ENCODE results near the gene FRG2B.
A peak's percentile ranks its signal among the peaks of the same experiment; 100 is the strongest.
"Not testable (repeated sequence)": the region's sequence is repeated elsewhere in the genome, so short reads cannot be mapped to it uniquely, and the experiment has no call there.

FRG2B gene

GRCh38 chr10:133626695-133627094 lies at the start of gene FRG2B:
Gene FRG2B (minus strand): TSS chr10:133626795. CDS start chr10:133626742, 53 bp downstream.
- DNase-seq = not testable (repeated sequence)

- DNase-seq = not testable (repeated sequence)
Measured at GRCh38 chr10:133667446-133667845, 40.9 kb upstream of the FRG2B start.

GRCh38 chr10:133663544-133664160 lies 37.1 kb upstream of the FRG2B start:
- DNase-seq = not testable (repeated sequence)

- DNase-seq = not testable (repeated sequence)
Measured at GRCh38 chr10:133661122-133661521, 34.5 kb upstream of the FRG2B start.

GRCh38 chr10:133660516-133660915 lies 33.9 kb upstream of the FRG2B start:
- DNase-seq = not testable (repeated sequence)

- DNase-seq = not testable (repeated sequence)
Measured at GRCh38 chr10:133657276-133657675, 30.7 kb upstream of the FRG2B start.

GRCh38 chr10:133648872-133649455 lies 22.4 kb upstream of the FRG2B start:
- not testable (repeated sequence) for DNase-seq

DNA sequence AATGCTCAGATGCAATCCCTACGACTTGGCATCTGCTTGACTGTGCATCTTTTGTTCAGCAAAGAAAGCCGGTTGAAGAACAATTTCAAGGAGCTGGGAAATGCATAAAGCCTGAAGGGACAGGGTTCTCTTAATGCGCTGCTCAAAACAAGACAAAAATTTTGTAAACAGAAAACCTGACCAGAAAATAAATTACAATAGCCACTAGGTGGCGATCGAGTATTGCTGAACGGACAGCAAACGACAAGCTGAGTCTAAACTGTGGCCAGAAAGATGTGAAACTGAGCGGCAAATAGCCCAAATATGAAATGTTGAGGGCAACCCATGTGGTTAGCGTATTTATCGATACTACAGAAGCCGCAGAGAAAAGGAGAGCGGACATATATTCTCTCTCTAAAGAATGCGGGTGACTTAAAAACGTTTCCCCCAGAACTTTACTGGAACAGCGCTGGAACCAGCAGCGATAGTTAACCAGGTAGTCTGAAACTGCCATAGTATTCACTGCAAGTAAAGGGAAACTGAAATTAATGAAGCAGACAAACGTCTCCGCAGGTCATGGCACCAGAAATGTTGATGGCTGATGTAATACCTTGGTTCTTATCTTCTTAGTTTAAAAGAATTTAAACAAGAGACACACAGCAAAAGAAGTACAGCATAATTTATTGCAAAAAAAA lies 20.6 kb upstream of the FRG2B start:
- peak; percentile 31 for DNase-seq

- not testable (repeated sequence) for DNase-seq
Measured at GRCh38 chr10:133637846-133638235, 11.2 kb upstream of the FRG2B start.

- DNase-seq = not testable (repeated sequence)
Measured at GRCh38 chr10:133637202-133637845, 10.7 kb upstream of the FRG2B start.

GRCh38 chr10:133630723-133631249 lies 4.2 kb upstream of the FRG2B start:
- not testable (repeated sequence) for DNase-seq

DNA sequence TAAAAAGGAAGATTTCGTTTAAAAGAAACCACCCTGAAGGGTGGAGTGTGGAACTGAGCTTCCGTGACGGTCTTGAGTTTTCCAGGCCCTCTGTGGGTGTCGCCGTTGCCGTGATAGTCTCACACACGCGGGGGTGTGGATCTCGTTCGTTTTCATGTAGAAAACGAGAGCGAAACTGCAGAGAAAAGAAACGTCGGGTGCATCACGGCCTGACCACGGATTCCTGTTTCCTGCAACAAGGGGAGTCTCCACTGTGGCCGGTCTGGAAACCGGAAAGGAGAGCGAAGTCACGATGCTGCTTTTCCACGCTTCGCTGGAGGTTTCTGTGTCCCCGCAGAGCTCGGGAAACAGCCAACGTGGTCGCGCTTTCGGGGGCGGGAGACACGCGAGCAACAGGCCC lies 4.1 kb downstream of the FRG2B start:
- DNase-seq = not testable (repeated sequence)

DNA sequence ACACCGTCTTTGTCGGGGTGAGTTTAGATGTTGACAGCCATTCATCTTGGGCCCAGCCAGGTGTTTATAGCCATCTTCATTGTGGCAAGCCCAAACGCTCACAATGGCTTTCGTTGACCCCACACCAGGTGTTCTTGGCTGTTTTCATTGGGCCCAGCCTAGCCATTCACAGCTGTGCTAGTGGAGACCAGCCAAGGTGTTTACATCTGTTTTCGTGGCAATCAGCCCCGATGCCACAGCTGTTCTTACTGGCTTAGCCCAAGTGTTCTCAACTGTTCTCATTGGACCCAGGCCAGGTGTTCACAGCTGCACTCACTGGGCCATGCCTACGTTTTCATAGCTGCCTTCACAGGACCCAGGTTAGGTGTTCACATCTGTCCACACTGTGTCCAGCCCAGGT lies 7.7 kb downstream of the FRG2B start:
- no peak for DNase-seq

DNA sequence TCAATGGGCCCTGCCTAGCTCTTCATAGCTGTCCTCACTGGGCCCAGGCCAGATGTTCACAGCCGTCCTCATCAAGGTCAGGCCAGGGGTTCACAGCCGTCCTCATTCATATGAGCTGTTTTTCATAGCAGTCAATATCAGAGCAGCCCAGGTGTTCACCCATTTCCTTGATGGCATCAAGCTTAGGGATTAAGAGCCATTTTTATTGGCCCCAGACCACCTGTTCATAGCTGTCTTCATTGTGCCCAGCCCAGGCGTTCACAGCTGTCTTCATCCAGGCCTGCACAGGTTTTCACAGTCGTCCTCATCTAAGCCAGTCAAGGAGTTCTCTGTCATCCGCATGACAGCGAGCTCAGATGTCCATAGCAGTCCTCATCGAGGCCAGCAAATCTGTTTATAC lies 9.4 kb downstream of the FRG2B start:
- no peak for DNase-seq

- DNase-seq = no peak
Measured at GRCh38 chr10:133616371-133617130, 10.0 kb downstream of the FRG2B start.

- no peak for DNase-seq
Measured at GRCh38 chr10:133614830-133615580, 11.6 kb downstream of the FRG2B start.

- DNase-seq = no peak
Measured at GRCh38 chr10:133613699-133614098, 12.9 kb downstream of the FRG2B start.

DNA sequence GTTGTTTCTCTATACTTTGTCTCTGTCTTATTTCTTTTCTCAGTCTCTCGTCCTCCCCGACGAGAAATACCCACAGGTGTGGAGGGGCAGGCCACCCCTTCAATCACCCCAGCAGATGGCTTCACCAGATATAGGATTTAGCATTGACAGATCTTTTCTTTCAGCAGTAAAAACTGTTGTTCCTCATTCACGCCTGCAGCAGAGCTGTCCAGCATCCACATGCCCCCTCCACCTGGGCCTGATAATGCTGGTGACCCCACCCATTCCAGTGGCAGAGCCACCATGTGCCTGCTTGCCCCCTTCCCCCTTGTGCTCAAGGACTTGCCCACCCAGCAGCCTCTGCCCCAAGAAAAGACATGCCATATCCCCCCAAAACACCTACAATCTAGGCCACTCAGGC lies 15.5 kb downstream of the FRG2B start:
- DNase-seq = no peak

GRCh38 chr10:133608855-133609254 lies 17.7 kb downstream of the FRG2B start:
- DNase-seq = no peak

- DNase-seq = not testable (repeated sequence)
Measured at GRCh38 chr10:133603434-133603833, 23.2 kb downstream of the FRG2B start.

DNA sequence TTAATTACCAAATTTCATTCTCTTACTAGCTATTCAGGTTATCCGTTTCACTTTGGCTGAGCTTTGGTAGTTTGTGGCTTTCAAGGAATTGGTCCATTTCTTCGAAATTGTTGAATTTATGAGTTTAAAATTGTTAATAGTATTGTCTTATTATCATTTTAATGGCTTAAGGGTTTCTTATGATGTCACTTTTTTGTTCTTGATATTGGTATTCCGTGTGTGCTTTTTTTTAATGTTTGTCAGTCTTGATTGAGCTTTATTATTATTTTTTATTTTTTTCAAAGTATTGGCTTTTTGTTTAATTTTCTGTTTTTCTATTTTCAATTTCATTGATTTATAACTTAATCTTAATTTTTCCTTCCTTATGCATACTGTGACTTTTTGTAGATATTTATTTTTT lies 25.9 kb downstream of the FRG2B start:
- DNase-seq = no peak

DNA sequence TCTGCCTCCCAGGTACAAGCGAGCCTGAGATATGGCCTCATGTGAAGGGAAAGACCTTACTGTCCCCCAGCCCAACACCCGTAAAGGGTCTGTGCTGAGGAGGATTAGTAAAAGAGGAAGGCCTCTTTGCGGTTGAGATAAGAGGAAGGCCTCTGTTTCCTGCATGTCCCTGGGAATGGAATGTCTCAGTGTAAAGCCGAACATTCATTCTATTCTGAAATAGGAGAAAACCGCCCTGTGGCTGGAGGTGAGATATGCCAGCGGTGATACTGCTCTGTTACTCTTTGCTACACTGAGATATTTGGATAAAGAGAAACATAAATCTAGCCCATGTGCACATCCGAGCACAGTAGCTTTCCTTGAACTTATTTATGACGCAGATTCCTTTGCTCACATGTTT lies 26.7 kb downstream of the FRG2B start:
- DNase-seq = not testable (repeated sequence)
